GM12891 (cell line): ENCODE results near the gene RAP2A.

Source experiments
- DNase-seq: peaks from one replicate; pipeline ENCODE4 v3.0.0; 2011; ENCODE audit warnings: low spot score; ENCODE audit not compliant: insufficient read length
- FAIRE-seq: peaks from 2 replicates; lab custom pipeline; 2011; peaks lifted over from hg19 to GRCh38; lab: Jason Lieb, UNC
- PAX5 ChIP-seq: IDR thresholded peaks from 2 replicates; pipeline ENCODE4 v1.6.1; 2011; ENCODE audit warnings: low read length, moderate library complexity, mild to moderate bottlenecking; ENCODE audit not compliant: insufficient read depth, severe bottlenecking
- POLR2A ChIP-seq: IDR thresholded peaks from 2 replicates; pipeline ENCODE4 v1.6.1; 2011; ENCODE audit warnings: low read depth, low read length, control low read depth
- POLR2AphosphoS5 ChIP-seq: IDR thresholded peaks from 2 replicates; pipeline ENCODE4 v1.6.1; 2011; ENCODE audit warnings: low read depth, low read length, control low read depth
- POU2F2 ChIP-seq: IDR thresholded peaks from 2 replicates; pipeline ENCODE4 v1.6.1; 2011; ENCODE audit warnings: low read depth, mild to moderate bottlenecking, control low read depth, low read length, moderate library complexity
- SPI1 ChIP-seq: IDR thresholded peaks from 2 replicates; pipeline ENCODE4 v1.6.1; 2011; ENCODE audit warnings: low read depth, low read length, control low read depth
- TAF1 ChIP-seq: IDR thresholded peaks from 2 replicates; pipeline ENCODE4 v1.6.1; 2011; ENCODE audit warnings: low read depth, low read length, control low read depth

Gene RAP2A

DNA sequence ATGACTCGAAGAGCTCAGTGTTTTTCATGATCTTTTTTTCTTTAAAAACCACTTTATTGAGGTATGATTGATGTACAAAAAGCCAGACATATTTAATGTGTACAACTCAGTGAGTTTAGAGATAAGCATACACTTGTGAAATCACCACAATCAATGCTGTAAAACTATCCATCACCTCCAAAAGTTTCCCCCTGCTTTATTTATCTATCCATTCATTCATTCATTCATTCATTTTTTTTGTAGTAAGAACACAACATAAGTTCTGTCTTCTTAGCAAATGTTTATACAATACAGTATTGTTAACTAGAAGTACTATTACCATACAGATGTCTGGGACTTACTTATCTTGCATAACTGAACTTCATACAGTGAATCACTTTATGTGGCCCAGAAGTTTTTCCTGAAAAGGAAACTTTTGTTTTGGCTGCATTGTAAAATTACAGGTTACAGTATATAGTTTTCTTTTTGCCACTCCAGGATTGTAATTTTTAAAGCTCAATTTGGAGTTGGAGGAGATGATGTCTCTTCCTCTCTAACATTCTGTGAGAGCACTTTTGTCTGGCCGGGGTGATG lies 6.7 kb downstream of the RAP2A start:
- DNase-seq: no peak
- no peak for FAIRE-seq
- TF ChIP-seq SPI1 (no peak), TAF1 (no peak), POU2F2 (no peak), POLR2AphosphoS5 (no peak), POLR2A (no peak), PAX5 (no peak)

DNA sequence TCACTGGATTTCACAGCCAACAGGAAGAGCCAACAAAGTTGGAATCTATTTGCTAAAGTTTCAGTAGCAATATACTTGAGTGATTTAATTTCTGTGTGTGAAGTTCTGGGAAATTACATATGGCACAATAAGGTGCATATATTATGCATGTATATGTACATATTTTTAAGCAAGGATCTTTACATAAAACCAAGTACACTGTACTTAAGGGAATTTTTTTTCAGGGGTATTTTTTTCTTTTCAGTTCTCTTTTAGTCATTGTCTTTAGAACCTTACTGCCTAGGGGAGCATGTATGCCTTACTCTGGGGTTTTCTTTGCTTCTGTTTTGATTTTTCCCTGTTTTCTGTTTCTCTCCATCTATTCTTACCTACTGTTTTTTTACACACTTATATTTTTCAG lies 7.4 kb downstream of the RAP2A start:
- DNase-seq: no peak
- TF ChIP-seq SPI1 (peak; percentile 27; the same call in 1 of the 2 replicates), PAX5 (no peak), POLR2A (no peak), POU2F2 (no peak), POLR2AphosphoS5 (no peak), TAF1 (no peak)
- FAIRE-seq: no peak

DNA sequence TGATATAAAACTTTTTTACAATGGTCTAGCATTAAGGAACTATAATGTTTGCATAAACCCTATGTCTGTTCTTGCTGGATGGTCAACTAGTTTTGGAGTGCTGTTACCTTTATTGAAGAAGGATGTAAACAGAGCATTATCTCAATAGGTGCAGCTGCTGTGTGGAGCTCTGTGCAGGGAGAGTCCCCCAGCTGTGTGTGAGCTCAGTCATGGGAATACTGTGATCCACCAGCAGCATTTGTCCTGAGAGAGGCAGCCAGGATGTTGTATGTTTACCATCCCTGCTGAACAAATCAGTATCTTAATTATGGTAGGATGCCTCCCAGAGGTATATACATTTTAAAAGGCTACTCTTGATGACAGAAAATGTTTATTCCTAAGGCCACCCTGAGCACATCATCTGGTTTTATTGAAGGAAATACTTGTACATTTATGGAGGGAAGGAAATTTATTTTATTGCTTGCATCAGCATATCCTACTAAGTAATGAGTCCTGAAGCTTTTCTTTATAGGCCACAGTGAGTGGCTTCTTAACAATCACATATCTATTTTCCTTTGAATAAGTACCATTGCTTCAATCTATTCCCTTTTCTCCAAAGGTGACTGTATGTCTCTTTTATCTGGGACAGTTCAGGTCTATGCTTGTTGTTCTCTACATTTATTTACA lies 11.7 kb downstream of the RAP2A start:
- no peak for FAIRE-seq
- DNase-seq: no peak
- TF ChIP-seq POLR2AphosphoS5 (no peak), POU2F2 (no peak)

DNA sequence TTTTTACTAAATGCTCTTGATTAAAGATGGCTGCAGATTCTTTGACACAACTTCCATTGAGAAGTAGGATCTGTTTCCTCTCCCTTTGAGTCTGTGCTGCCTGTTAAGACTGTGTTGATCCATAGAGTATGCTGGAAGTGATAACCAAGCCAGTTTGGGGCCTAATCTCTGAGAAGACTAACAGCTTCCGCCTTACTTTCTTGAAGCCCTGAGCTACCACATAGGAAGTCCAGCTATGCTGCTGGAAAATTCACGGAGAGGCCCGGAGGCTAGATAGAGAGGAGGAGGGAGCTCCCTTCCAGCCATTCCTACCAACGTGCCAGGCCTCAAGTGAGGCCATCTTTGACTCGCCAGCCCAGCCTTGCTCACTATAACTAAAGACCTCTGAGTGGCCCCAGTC lies 12.5 kb downstream of the RAP2A start:
- DNase-seq (no peak), FAIRE-seq (peak; percentile 43)
- TF ChIP-seq POLR2AphosphoS5 (no peak), PAX5 (no peak), POLR2A (no peak), TAF1 (no peak), POU2F2 (no peak), SPI1 (no peak)

DNA sequence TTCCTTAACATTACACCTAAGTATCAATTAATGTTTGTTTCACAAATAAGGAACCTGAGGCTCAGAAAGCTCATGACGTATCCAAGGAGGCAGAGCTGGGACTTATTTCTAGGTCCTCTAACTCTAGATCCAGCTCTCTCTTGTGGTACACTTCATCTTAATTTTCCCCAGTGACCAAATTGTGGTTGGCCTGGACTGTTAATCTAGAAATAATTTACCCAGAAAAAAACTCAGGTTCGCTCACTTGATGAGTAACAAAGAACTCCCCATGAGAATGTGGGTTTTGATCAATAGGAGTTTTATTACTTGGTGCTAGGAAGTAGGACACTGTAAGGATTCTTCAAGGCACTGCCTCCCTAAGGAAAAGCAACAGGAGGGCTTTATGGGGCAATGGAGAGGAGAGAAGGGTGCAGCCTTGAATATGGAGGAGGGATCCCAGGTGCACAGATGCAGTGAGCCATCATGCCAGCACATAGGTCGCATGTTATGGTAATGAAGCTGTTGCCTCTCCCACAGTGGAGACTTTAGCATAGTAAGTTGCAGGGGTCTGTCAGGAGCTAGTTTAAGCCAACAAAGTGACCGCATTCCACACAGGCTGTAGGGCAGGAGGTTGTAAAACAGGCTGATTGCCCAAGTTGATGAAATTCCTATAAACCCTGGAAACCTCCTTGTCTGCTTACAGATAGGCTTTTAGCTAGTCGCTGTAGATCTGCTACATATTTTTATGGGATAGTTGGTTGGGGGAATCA lies 14.7 kb downstream of the RAP2A start:
- no peak for TF ChIP-seq POLR2AphosphoS5
- FAIRE-seq: peak; percentile 20

DNA sequence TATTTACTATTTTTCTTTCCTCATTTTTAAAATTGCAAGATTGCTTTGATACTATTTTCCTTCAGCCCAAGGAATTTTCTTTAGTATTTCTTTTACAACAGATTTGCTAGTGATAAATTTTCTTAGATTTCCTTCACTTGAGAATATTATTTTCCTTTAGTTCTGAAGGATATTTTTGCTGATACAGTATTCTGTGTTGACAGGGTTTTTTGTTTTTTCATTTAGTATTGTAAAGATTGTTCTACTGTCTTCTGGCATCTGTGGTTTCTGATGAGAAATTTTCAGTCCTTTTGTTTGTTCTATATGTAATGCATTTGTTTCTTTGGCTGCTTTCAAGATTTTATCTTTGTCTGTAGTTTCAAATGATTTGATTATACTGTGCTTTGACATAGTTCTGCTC lies 20.7 kb downstream of the RAP2A start:
- FAIRE-seq: no peak
- no peak for DNase-seq

More for the DNA sequence above, 14.7 kb downstream of the RAP2A start:
- DNase-seq: no peak

DNA sequence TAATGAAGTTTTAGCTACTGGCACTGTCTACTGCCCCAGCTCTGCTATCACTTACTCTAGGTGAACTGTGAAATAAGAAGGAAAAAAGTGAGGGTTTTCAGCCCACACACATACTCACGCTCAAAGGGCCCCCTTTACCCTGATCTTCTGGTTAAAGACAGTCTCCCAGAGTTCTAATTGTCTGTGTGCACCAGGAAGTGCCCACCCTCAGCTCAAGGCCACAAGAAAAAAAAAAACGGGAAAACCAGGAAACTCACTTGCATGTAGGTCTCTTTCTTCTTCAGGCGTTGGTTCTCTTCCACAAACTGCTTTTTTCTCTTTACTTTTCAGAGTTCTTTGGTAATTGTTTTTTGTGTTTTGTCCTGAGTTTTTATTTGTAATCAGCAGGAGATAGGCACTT lies 22.1 kb downstream of the RAP2A start:
- no peak for DNase-seq
- TF ChIP-seq POU2F2 (no peak), TAF1 (no peak)
- no peak for FAIRE-seq

More for the DNA sequence above, 20.7 kb downstream of the RAP2A start:
- no peak for TF ChIP-seq SPI1
- no peak for TF ChIP-seq POU2F2
- TF ChIP-seq POLR2A: no peak
- TF ChIP-seq TAF1: no peak
- no peak for TF ChIP-seq POLR2AphosphoS5
- no peak for TF ChIP-seq PAX5

DNA sequence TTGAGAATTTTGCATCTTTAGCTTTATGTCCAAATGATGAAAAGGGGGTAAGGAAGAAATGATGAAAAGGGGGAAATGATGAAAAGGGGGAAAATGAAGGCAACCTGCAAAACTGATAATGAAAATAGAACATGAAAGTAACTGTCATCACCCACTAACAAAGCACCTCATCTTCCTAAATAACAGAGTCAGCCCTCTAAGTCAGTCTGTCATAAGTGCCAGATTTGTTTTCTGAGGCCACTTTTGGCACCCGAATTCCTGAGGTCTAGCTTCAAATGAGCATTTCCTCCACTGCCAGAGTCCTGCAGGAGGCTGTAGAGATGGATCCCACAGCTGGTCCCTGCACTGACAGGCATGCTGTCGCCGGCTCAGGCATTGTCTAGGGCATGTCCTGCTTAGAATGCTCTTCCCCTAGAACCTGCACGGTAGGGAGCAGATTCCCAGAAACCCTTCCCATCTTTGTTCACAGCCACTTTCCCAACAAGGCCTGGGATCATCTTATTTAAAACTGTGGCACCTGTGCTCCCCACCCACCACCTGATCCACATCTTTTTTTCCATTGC lies 25.3 kb downstream of the RAP2A start:
- peak; percentile 86 for FAIRE-seq
- DNase-seq: no peak
- TF ChIP-seq POU2F2 (no peak), SPI1 (no peak), PAX5 (no peak), POLR2AphosphoS5 (no peak), TAF1 (no peak), POLR2A (no peak)

DNA sequence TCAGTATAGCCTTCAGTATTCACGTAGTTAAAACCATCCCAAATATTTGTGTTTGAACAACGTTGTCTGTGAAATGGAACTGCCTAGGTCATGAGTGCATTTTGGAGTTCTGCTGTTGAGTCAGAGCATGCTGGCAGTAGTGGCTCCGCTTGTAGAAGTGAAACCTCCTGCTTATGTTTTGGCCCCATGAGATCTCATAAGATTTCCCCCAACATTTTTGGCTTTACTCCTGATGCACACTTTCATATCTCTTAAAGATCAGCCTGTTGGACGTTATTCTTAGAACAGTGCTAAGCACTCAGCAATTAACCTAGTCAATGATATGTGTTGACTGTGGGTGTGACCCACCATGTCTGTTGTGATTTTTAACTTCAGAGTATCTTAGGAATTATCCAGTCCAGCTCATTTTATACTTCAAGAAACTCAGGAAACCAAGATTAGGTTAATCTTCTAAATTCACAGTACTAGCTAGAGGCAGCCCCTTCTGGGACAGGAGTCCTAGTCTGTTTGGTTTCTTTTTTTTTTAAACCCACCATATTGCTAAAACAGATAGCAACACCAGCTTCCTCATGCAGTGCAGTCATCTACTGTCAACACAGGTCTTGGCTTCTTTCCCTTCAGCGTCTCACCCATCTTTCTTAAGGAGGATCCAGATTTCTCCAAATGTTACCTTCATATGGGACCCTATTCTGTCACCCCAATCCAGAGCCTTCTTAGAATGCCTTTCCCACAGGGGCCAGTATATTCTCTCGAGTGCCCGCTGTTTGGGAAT lies 26.2 kb downstream of the RAP2A start:
- no peak for TF ChIP-seq POLR2AphosphoS5
- peak; percentile 79 for TF ChIP-seq SPI1
- peak; percentile 6 for DNase-seq
- peak; percentile 95 for FAIRE-seq
